Keratinocyte (primary cell): ENCODE results near the gene ASIC1. TPM values are rescaled to one million over a fixed set of nuclear protein-coding genes. Genes with fewer than 3 reads are reported as not detected.

Experiments used
- DNase-seq: peaks from one replicate; pipeline ENCODE4 v3.0.0-alpha.2; 2011; ENCODE audit warnings: low read depth, missing footprints, low spot score
- FAIRE-seq: peaks from 2 replicates; lab custom pipeline; 2011; peaks lifted over from hg19 to GRCh38; lab: Jason Lieb, UNC
- H2AFZ ChIP-seq: 2 replicates; pipeline ENCODE4 v1.6.0; 2012; ENCODE audit warnings: low read length, control low read depth, inconsistent platforms; ENCODE audit not compliant: control insufficient read depth
- H3K27ac ChIP-seq: 2 replicates; pipeline ENCODE4 v1.5.1; 2011; ENCODE audit warnings: low read length; ENCODE audit not compliant: control insufficient read depth, insufficient read depth
- H3K27me3 ChIP-seq: 3 replicates; pipeline ENCODE4 v1.6.0; 2011; ENCODE audit warnings: low read length; ENCODE audit not compliant: control insufficient read depth, insufficient read depth; ENCODE audit errors: extremely low read depth
- H3K36me3 ChIP-seq, 2 experiments: 2 replicates in 1 of 2; 3 replicates in 1 of 2; pipeline ENCODE4 v1.5.1; 2011; ENCODE audit warnings: low read length in 2 of 2, mild to moderate bottlenecking in 1 of 2; ENCODE audit not compliant: control insufficient read depth in 2 of 2, insufficient read depth in 2 of 2; ENCODE audit errors: extremely low read depth in 1 of 2
- H3K4me1 ChIP-seq: 3 replicates; pipeline ENCODE4 v1.5.1; 2011; ENCODE audit warnings: low read length; ENCODE audit not compliant: control insufficient read depth, insufficient read depth; ENCODE audit errors: extremely low read depth
- H3K4me2 ChIP-seq: 3 replicates; pipeline ENCODE4 v1.6.0; 2011; ENCODE audit warnings: low read depth, low read length; ENCODE audit not compliant: control insufficient read depth, insufficient read depth; ENCODE audit errors: extremely low read depth
- H3K4me3 ChIP-seq, 3 experiments: fragments of 200-600 bp in 1 of 3; sonication (generic) in 1 of 3; 2 replicates in 2 of 3; 3 replicates in 1 of 3; pipeline ENCODE4 v1.5.1; 2011 to 2016; ENCODE audit warnings: low read length in 3 of 3, mild to moderate bottlenecking in 3 of 3, control low read depth in 2 of 3, inconsistent platforms in 1 of 3, low read depth in 1 of 3, mixed read lengths in 1 of 3, mixed run types in 1 of 3, moderate library complexity in 1 of 3; ENCODE audit not compliant: control insufficient read depth in 2 of 3, insufficient read depth in 2 of 3; ENCODE audit errors: extremely low read depth in 1 of 3
- H3K79me2 ChIP-seq: 2 replicates; pipeline ENCODE4 v1.6.0; 2012; ENCODE audit warnings: low read length; ENCODE audit not compliant: control insufficient read depth, insufficient read depth
- H3K9ac ChIP-seq: 3 replicates; pipeline ENCODE4 v1.6.0; 2011; ENCODE audit warnings: low read length; ENCODE audit not compliant: control insufficient read depth, insufficient read depth; ENCODE audit errors: extremely low read depth
- H3K9me1 ChIP-seq: 3 replicates; pipeline ENCODE4 v1.6.0; 2011; ENCODE audit warnings: low read length; ENCODE audit not compliant: control insufficient read depth, insufficient read depth; ENCODE audit errors: extremely low read depth
- H3K9me3 ChIP-seq: 2 replicates; pipeline ENCODE4 v1.5.1; 2012; ENCODE audit warnings: low read depth, low read length; ENCODE audit not compliant: control insufficient read depth
- H4K20me1 ChIP-seq: 3 replicates; pipeline ENCODE4 v1.6.0; 2011; ENCODE audit warnings: low read length; ENCODE audit not compliant: control insufficient read depth, insufficient read depth; ENCODE audit errors: extremely low read depth
- EZH2 ChIP-seq: IDR thresholded peaks from one replicate; pipeline ENCODE4 v1.6.1; 2012; ENCODE audit warnings: inconsistent platforms, mild to moderate bottlenecking, low read length, moderate library complexity
- dilution Hi-C: fragments of 300-500 bp; cut with MboI; formaldehyde crosslinking; loops from one replicate; pipeline ENCODE4 v1.7.0; 2020; ENCODE audit warnings: low sequenced_read_pairs; ENCODE audit not compliant: extremely low pct_ligation_motif_present
- polyA plus RNA-seq, 5 experiments: library from polyadenylated mRNA; depleted of rRNA in 3 of 5; stranded (reverse) in 3 of 5; stranded (forward) in 1 of 5; unstranded in 1 of 5; fragments of >200 nt; gene quantifications; 1 replicate in 1 of 5; 2 replicates in 3 of 5; 3 replicates in 1 of 5; pipeline versions ENCODE4 v1.2.1 to v1.2.3, GENCODE V29; 2011 to 2012; ENCODE audit warnings: missing spikeins in 2 of 5, low read depth in 1 of 5, low replicate concordance in 1 of 5
- TF ChIP-seq, protein P1 (sequence below), 3 experiments: IDR thresholded peaks in 1 of 3; conservative IDR thresholded peaks in 1 of 3; optimal IDR thresholded peaks in 1 of 3; 2 replicates in 2 of 3; 3 replicates in 1 of 3; pipeline versions ENCODE3 to v1.5.1; 2011; ENCODE audit warnings: low read length in 3 of 3, mild to moderate bottlenecking in 3 of 3, moderate library complexity in 2 of 3, control low read depth in 1 of 3, inconsistent platforms in 1 of 3; ENCODE audit not compliant: insufficient read depth in 2 of 3; ENCODE audit errors: extremely low read depth in 1 of 3

The ASIC1 gene
- polyA plus RNA-seq, 1 donor (not counting 4 experiments of a cell fraction or from before 2014, with no cell fraction given) = 5.7 TPM

DNA sequence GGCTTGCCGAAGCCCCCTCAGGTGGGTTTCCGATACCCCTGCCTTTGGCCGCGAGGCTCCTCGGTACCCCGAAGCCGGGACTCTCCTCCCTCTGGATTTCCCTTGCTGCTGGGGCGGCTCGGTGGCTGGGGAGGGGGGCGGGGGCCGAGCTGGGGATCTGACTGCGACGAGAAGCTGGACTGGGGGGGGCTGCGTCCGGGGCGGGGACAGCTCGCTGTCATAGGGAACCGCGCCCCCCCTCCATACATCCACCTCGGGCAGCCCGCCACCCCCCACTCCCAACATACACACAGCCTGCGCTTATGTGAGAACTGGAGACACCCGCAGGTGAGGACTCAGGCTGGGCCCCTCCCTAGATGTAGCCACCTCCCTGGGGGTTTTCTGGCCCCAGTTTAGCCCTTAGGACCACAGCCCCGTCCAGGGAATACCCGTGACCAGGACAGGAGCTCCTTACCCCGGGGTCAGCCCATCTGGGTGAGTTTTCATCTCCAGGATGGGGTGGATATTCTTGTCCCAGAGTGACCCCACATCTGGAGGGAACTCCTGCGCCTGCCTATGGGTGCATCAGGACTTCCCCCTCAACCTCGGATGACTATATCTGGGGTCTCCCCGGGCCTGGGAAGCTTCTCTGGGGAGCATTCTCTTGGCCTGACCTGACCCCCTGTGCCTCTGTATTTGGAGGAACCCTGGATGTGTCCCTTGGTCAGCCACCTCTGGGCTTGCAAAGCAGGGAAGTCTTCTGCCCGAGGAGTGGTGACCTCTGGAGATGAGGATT lies 687 bp downstream of the ASIC1 start:
- Histone ChIP-seq H3K4me1 (peaks cover 11% of the 10 kb centered on the region), H3K4me2 (peak overlapping the region; percentile 78), H2AFZ (no peak overlapping the region), H3K4me3 (peak overlapping the region in 2 of 3 experiments; percentile 56 to 69), H3K79me2 (no peaks in the 10 kb centered on the region), H4K20me1 (no peaks in the 10 kb centered on the region), H3K9ac (peak overlapping the region; percentile 43), H3K36me3 (no peaks in the 10 kb centered on the region), H3K27me3 (peaks cover 8% of the 10 kb centered on the region), H3K27ac (no peak overlapping the region), H3K9me1 (no peaks in the 10 kb centered on the region), H3K9me3 (no peaks in the 10 kb centered on the region)
- TF ChIP-seq, protein P1, sequence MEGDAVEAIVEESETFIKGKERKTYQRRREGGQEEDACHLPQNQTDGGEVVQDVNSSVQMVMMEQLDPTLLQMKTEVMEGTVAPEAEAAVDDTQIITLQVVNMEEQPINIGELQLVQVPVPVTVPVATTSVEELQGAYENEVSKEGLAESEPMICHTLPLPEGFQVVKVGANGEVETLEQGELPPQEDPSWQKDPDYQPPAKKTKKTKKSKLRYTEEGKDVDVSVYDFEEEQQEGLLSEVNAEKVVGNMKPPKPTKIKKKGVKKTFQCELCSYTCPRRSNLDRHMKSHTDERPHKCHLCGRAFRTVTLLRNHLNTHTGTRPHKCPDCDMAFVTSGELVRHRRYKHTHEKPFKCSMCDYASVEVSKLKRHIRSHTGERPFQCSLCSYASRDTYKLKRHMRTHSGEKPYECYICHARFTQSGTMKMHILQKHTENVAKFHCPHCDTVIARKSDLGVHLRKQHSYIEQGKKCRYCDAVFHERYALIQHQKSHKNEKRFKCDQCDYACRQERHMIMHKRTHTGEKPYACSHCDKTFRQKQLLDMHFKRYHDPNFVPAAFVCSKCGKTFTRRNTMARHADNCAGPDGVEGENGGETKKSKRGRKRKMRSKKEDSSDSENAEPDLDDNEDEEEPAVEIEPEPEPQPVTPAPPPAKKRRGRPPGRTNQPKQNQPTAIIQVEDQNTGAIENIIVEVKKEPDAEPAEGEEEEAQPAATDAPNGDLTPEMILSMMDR (optimal IDR thresholded peaks at IDR 0.05 in 1 of 3, IDR thresholded peaks at IDR 0.05 in 1 of 3, conservative IDR thresholded peaks at IDR 0.05 in 1 of 3; ENCODE audit: extremely low read depth in 1 of 3, insufficient read depth in 2 of 3, low read length in 3 of 3) = no peak
- no peak for TF ChIP-seq EZH2
- FAIRE-seq (no peak), DNase-seq (no peak)
- dilution Hi-C loops = loop anchor here (25.0 kb wide), 1 partner anchor 196 kb away; no protein-coding TSS in a partner anchor

GRCh38 chr12:50058743-50059312 lies 1.4 kb downstream of the ASIC1 start:
- TF ChIP-seq EZH2 = no peak
- TF ChIP-seq, protein P1 (optimal IDR thresholded peaks at IDR 0.05 in 1 of 3, IDR thresholded peaks at IDR 0.05 in 1 of 3, conservative IDR thresholded peaks at IDR 0.05 in 1 of 3; ENCODE audit: extremely low read depth in 1 of 3, insufficient read depth in 2 of 3, low read length in 3 of 3) = no peak
- Histone ChIP-seq H4K20me1 (no peaks in the 10 kb centered on the region), H3K36me3 (no peaks in the 10 kb centered on the region), H3K79me2 (no peaks in the 10 kb centered on the region), H3K27ac (no peak overlapping the region), H3K9ac (no peak overlapping the region), H3K9me1 (no peaks in the 10 kb centered on the region), H3K4me3 (no peak overlapping the region), H2AFZ (no peak overlapping the region), H3K27me3 (peaks cover 8% of the 10 kb centered on the region), H3K9me3 (no peaks in the 10 kb centered on the region), H3K4me2 (no peak overlapping the region), H3K4me1 (peaks cover 13% of the 10 kb centered on the region)
- dilution Hi-C loops = loop anchor here (25.0 kb wide), 1 partner anchor 197 kb away; no protein-coding TSS in a partner anchor
- DNase-seq (no peak), FAIRE-seq (no peak)
